Fibroblast of the aortic adventitia (primary cell): ENCODE data around the gene ERCC3. TPM values are rescaled to one million over a fixed set of nuclear protein-coding genes. Genes with fewer than 3 reads are reported as not detected.
A peak's percentile ranks its signal among the peaks of the same experiment; 100 is the strongest.

ENCODE experiments used
- DNase-seq: peaks from one replicate; pipeline ENCODE4 v3.0.0-alpha.2; 2010; ENCODE audit warnings: low read depth
- H3K4me3 ChIP-seq: 2 replicates; pipeline ENCODE4 v1.5.1; 2011; ENCODE audit warnings: low read depth, mild to moderate bottlenecking, control low read depth, low read length, moderate library complexity
- CTCF ChIP-seq: IDR thresholded peaks from 2 replicates; pipeline ENCODE4 v1.5.1; 2011; ENCODE audit warnings: mild to moderate bottlenecking, low read length, control low read depth, inconsistent platforms; ENCODE audit not compliant: insufficient read depth
- total RNA-seq: library from RNA; depleted of rRNA; stranded (reverse); fragments of >200 nt; gene quantifications from 2 replicates; pipeline ENCODE4 v1.2.3, GENCODE V29; 2012; ENCODE audit warnings: low replicate concordance

ERCC3 gene
- total RNA-seq, 1 donor, result 35.4 TPM

GRCh38 chr2:127220768-127221527 lies 73.0 kb downstream of the ERCC3 start:
- no peak for DNase-seq
- H3K4me3 ChIP-seq, result no peak overlapping the region
- TF ChIP-seq CTCF, result no peak

GRCh38 chr2:127220102-127220767 lies 73.7 kb downstream of the ERCC3 start, which contains the start of gene CYP27C1:
TSS of gene CYP27C1 (minus strand) at chr2:127220299. CDS start at chr2:127220270, 29 bp downstream.
- TF ChIP-seq CTCF, result no peak
- peak; percentile 8 for DNase-seq
- peak within 1 kb of the TSS; percentile 51 for H3K4me3 ChIP-seq

GRCh38 chr2:127219171-127220070 lies 74.5 kb downstream of the ERCC3 start:
- H3K4me3 ChIP-seq, result peak overlapping the region; percentile 51
- TF ChIP-seq CTCF, result no peak
- DNase-seq, result no peak

GRCh38 chr2:127218812-127219170 lies 75.2 kb downstream of the ERCC3 start:
- H3K4me3 ChIP-seq, result peak overlapping the region; percentile 51
- no peak for TF ChIP-seq CTCF
- DNase-seq, result no peak

- no peak overlapping the region for H3K4me3 ChIP-seq
- TF ChIP-seq CTCF, result no peak
- DNase-seq, result no peak
Measured at GRCh38 chr2:127217470-127218325, 76.2 kb downstream of the ERCC3 start.

GRCh38 chr2:127216593-127216992 lies 77.4 kb downstream of the ERCC3 start:
- no peak for DNase-seq
- TF ChIP-seq CTCF, result no peak
- no peak overlapping the region for H3K4me3 ChIP-seq
